ENCODE data around the gene ADAMTSL1.

ADAMTSL1 gene

GRCh38 chr9:18707489-18708205 is 233.7 kb downstream of the ADAMTSL1 start:
- no peak overlapping the region for H3K27ac ChIP-seq
- TF ChIP-seq CTCF (conservative IDR thresholded peaks at IDR 0.05): no peak

GRCh38 chr9:18708429-18708828 is 234.5 kb downstream of the ADAMTSL1 start:
- no peak for TF ChIP-seq CTCF (conservative IDR thresholded peaks at IDR 0.05)
- no peak overlapping the region for H3K27ac ChIP-seq

GRCh38 chr9:18710065-18710464 is 236.1 kb downstream of the ADAMTSL1 start:
- no peak for TF ChIP-seq CTCF (conservative IDR thresholded peaks at IDR 0.05)
- H3K27ac ChIP-seq: no peak overlapping the region

GRCh38 chr9:18717759-18718158 is 243.8 kb downstream of the ADAMTSL1 start:
- no peak overlapping the region for H3K27ac ChIP-seq
- no peak for TF ChIP-seq CTCF (conservative IDR thresholded peaks at IDR 0.05)

- no peak overlapping the region for H3K27ac ChIP-seq
- TF ChIP-seq CTCF (conservative IDR thresholded peaks at IDR 0.05): no peak
Observed at GRCh38 chr9:18718393-18718792, 244.4 kb downstream of the ADAMTSL1 start.

- no peak for TF ChIP-seq CTCF (conservative IDR thresholded peaks at IDR 0.05)
- no peak overlapping the region for H3K27ac ChIP-seq
Observed at GRCh38 chr9:18718932-18719331, 245.0 kb downstream of the ADAMTSL1 start.

GRCh38 chr9:18720691-18721090 is 246.7 kb downstream of the ADAMTSL1 start:
- H3K27ac ChIP-seq: no peak overlapping the region
- no peak for TF ChIP-seq CTCF (conservative IDR thresholded peaks at IDR 0.05)
